Measurements from ENCODE around the gene FOXS1.
A peak's percentile ranks its signal among the peaks of the same experiment; 100 is the strongest.
"Not testable (repeated sequence)": the region's sequence is repeated elsewhere in the genome, so short reads cannot be mapped to it uniquely, and the experiment has no call there.

The FOXS1 gene

DNA sequence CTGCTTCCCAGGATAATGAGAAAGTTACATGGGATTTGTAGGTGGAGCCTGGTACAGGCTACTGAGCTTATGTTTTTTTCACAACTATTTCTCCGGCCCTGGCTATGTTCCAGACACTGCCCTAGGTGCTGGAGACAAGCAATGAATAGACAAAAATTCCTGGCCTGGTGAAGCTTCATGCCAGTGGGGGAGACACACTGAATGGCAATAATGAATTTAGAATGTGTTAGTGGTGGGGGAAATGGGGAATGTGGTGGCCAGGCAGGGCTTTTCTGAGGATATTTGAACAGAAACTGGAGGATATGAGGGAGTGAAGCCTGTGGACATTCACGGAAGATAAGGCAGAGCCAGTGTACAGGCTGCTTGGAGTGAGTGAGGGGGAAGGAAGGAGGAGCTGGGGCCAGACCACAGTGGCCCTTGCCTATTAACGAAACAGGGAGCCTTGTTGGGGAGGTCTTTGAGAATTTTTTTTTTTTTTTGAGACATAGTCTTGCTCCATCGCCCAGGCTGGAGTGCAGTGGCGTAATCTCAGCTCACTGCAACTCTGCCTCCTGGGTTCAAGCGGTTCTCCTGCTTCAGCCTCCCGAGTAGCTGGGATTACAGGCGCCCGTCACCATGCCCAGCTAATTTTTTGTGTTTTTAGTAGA, 6.6 kb downstream of the FOXS1 start:
- DNase-seq = no peak

DNA sequence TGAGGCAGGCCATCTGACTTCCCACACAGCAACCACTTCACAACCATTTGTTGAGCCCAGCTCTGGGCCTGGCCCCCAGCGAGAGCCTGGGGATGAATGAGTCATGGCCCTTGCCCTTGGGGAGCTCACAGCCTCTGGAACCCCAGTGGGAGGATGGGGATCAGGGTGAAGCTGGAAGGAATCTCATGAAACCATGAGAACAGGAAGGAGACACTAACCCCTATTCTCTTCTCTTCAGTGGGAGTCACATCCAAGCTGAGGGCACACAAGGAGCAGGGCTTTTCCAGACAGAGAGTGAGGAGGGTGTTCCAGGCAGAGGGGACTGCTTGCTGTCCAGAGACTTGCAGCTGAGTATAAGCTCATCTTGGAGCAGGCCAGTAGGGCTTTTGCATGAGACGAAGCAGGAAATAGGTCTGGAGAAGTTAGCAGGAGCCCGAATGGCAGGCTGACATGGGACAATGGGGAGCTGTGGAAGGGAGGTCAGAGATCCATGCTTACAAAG, 7.5 kb downstream of the FOXS1 start:
- no peak for DNase-seq

DNA sequence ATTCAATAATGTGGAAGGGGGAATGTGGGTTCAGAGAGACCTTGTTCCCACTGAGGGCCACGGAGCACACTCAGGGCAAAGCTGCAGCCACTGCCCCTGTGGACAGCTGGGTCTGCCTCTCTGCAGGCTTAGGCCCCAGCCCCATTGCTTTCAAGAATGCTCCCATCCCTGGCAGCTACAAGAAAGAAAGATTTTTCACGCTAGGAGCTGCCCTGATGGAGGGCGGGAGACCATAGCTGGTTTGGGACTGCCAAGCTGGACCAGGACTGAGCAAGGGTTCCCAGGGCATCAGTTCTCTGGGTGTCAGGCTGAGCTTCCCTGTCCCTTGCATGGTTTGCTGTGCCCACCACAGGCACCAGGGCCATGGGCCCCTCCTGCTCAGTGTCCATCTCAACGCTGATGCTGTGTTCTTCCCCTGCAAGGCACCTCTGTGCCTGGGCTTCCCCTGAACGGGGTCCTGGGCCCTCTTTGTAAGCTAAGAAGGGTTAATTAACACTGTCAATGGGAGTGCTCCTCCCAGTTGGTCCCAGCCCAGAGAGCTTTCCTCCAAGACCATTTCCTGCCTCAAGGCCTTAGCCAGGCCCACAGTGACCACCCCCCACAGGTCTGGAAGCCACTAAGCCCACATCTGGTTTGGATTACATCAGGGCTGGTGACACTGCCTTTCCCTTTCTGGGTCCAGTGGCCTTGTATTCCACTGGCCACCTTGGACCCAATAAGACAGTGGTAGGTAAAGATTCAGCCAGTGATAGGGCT, 8.4 kb downstream of the FOXS1 start:
- no peak for DNase-seq

DNA sequence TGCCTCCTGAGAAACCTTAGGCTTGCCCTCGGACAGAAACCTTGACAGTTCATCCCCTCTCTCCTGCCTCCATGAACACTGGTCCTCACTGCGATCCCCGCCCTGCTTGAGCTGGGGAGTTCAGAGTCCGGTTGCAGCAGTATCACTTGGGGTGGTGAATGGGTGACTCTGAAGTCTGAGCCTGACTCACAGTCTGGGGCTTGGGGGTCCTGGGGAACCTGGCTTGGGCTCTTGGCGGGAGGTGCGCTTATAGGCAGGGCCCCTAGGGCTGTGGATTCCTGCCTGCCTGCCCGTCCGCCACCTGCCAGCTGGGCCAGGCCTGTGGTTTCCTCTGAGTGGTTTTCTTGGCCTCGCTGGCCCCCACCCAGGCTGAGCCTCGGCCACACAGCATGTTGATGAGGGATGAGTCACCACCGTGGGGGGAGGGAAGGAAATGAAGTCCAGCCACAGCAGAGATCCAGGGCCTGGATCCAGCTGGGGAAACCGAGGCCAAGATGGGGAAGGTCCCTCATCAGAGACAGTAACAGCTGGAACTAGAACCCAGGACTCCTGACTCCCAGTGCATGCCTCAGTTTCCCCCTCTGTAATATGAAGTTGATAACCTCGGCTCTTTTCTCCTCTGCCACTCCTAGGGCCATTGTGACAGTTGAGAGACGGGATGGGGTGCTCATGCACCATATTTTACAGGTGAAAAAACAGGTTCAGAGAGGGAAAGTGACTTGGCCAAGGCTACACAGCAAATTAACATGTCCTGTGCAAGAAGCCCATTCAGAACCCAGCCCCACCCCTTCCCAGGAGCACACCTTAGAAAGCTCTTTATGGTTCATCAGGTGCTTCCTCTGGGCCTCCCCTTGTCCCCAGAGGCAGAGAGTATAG, 9.2 kb downstream of the FOXS1 start:
- DNase-seq = no peak

DNA sequence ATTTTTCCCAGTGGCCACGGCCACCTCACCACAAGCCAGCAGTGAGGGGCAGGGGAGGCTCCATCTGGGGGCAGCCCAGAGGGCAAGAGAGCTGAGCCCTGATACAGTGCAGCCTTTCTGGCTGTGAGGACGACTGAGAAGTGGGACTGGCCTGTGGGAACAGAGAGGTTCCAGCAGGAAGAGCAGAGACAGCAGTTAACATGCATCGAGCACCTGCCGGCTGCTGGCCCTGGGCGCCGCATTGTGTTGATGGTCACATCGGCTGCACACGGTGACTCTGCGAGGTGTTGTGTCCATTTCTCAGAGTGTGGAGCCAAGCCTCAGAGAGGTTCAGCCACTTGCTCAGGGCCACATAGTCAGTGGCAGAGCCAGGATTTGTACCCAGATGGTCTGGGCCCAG, 9.8 kb downstream of the FOXS1 start:
- DNase-seq = no peak

DNA sequence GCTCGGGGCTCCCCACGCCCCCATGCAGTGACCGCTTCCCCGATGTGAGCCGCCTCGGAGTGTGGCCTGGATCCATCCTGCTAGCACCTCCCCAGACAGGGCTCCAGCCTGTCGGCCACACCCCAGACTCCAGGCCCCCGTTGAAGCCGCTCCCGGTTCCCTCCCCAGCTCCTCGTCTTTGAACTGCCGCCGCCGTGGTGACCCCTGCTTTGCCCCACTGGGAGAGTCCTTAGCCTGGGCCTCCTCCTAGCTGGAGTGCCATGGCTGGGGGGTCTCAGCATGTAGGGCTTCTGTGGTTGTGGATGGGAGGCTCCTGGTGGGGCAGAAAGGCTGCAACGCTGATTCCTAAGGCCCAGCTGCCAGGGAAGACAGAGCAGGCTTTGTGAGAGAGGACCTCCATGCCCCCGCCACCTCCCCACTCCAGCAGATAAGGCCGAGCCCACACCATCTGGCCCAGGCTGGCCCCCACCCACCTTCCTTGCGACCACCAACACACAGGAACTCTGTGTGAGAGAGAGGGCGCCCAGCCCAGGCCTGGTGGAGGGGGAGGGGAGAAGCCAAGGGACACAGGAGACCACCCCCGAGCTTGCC, 11.4 kb downstream of the FOXS1 start:
- DNase-seq = no peak

DNA sequence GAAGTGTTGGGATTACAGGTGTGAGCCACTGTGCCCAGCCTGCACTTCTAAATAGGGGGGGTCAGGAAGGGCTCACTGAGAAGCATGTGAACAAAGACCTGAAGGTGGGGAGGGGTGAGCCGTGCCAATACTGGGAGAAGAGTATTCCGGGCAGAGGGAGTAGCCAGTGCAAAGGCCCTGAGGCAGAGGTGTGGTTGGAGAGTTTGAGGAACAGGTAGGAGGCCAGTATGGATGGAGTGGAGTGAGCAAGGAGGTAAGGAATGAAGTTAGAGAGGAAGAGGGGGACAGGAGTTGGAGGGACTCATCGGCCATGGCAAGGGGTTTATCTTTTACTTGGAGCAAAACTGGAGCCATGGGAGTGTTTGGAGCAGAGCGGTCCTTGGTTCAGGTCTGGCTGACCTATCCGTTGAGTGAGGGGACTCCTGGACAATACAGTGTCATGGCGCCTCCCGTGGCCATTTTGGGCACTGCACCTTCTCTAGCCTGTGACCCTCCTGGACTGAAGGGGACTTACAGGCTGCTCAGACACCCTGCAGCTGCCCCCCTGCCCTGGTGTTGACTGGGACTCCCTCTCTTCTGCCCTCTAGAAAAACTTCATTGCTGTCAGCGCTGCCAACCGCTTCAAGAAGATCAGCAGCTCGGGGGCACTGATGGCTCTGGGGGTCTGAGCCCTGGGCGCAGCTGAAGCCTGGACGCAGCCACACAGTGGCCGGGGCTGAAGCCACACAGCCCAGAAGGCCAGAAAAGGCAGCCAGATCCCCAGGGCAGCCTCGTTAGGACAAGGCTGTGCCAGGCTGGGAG, 12.1 kb downstream of the FOXS1 start:
- peak; percentile 41 for DNase-seq

DNA sequence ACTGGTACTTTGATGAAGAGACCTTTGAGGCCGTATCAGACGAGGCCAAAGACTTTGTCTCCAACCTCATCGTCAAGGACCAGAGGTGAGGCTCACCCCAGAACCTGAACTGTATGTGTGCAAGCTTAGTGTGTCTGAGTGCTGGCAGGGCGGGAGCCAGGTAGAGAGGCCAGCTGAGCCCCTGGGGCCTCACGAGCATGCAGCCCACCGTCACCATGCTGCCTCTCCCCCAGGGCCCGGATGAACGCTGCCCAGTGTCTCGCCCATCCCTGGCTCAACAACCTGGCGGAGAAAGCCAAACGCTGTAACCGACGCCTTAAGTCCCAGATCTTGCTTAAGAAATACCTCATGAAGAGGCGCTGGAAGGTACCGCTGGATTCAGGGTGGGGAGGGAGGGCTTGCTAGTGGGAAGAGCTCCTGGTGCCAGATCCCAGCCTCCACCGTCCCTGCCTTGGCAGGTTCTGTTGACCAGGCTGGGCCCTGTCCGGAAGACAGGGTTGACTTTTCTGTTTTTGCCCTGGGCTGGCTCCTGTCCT, 13.6 kb downstream of the FOXS1 start:
- DNase-seq = no peak

DNA sequence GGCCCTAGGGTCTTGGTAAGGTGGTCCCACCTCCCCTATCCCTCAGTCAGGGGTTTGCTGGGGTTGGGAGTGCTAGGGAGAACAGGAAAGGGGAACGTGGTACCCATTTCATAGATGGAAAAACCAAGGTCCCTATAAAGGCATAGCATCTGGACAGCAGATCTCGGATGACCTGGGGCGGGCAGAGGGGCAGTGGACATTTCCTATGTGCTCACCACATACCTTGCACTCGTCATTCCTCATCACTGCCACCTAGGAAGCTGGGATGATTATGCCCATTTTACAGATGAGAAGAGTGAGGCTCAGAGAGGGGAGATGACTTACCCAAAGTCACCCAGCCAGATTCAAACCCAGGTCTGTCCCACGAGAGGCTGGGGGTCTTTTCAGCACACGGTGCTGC, 14.2 kb downstream of the FOXS1 start:
- DNase-seq = no peak

DNA sequence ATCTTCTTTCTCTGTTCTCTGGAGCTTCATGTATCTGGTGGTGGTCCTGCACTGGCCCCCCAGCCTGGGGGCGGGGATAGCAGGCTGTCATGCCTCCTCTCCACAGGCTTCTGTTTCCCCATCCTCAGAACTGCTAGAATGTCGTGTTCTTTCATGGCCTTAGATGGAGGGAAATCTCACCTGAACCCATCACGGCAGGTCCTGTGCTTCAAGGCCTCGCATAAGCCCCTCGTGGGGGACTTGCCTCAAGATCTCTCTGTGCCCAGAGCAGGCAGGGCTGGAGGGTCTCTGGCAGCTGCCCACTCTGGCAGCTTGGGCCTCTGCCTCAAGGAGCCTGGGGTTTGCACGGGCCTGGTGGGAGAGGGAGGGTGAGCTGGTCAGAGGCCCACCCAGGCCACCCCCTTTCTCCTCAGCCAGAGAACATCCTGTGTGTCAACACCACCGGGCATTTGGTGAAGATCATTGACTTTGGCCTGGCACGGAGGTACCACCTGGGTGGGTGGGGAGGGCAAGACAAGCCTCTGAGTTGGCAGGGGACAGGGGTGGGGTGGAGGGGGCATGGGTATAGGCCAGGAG, 14.9 kb downstream of the FOXS1 start:
- DNase-seq = no peak

DNA sequence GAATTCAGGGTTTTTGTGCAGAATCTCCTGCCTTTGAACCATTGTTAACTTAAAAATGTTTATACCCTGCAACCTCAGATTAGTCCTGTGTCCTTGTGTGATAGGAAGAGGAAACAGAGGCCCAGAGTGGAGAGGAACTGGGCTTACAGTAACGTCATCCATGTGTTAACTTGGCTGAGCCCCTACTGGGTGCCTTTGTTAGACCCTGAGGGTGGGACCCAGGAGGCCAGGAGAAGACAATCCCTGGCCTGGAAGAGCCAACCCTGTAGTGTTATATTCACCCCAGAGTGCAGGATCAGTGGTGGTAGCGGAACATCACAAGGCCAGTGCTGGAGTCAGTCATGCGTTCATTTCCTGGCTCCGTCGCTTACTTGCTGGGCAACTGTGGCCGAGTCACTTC, 15.7 kb downstream of the FOXS1 start:
- DNase-seq = no peak

DNA sequence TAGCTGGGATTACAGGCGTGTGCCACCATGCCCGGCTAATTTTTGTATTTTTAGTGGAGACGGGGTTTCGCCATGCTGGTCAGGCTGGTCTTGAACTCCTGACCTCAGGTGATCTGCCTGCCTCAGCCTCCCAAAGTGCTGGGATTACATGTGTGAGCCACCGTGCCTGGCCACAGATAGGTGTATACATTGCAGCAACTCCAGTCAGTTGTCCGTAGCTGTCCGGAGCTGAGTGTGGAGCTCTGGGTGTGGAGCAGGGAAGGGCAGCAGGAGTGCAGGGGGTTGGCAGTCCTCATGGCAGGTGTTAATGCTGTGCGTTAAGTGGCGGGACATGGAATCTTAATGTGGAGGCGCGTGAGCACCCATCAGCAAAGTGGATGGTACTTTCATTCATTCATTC, 17.4 kb downstream of the FOXS1 start:
- not testable (repeated sequence) for DNase-seq

DNA sequence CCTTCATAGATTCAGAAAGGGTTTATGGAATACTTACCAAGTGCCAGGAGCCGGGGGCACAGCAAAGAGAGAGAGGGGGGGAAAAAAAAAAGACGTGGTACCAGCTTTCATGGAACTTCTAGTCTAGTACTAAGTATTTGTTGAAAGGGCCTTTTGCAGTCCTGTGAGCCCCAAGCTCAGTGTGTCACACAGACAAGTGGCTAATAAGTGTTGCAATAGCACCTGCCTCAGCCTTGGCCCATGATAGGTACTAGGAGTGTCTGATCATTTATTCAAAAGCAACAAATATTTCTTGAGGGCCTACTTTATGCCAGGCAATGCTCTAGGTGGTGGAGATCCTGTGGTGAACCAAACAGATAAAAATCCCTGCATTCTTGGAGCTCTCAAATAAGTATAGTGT, 18.3 kb downstream of the FOXS1 start:
- no peak for DNase-seq

DNA sequence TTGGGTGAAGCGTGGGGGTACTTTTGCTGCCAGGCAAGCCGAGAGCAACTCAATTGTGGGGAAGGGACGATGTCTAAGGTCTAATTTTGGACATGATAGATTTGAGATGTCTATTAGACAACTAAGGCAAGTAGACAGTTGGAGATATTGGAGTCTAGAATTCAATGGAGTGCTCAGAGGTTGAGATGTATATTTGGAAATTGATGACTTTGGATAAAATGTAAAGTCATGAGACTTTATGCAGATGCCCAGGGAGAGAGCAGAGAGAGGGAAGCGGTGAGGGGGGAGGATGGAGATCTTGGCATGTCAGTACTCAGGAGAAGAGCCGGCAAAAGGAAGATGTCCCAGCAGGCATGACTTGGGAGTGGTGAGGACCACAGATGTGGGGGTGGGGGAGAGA, 19.3 kb downstream of the FOXS1 start:
- DNase-seq = no peak

DNA sequence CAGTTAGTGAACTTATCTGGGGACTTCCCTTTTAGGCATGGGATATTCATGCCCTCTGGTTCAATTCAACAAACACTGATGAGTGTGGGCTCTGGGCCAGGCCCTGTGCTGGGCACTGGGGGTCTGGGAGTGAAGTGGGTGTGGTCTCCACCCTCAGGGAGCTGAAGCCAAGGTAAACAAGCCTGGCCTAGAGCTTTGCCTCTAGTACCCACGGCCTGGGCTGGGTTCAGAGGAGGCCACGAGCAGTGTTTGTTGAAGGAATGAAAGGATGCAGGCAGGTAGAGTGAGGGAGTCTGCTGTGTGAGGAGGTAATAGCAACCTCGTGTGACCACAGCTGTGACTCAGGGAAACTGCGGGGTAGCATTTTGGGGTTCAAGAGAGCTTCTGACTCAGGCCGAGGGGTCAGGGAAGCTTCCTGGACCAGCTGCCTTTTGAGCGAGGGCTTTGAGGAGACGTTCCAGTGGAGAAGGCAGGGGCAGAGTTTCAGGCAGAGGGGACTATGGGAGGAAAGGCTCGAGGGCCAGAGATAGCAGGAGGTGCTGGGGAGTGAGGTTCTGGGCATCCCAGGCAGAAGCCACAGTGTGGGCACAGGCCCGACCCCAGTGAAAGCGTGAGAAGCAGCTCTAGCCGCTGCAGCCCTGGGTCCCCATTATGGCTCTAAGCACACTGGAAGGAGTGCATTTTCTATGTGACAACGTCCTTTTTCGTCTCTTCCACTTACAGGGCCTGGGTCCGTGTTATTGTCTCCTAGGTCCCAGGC, 20.7 kb downstream of the FOXS1 start:
- DNase-seq = no peak

DNA sequence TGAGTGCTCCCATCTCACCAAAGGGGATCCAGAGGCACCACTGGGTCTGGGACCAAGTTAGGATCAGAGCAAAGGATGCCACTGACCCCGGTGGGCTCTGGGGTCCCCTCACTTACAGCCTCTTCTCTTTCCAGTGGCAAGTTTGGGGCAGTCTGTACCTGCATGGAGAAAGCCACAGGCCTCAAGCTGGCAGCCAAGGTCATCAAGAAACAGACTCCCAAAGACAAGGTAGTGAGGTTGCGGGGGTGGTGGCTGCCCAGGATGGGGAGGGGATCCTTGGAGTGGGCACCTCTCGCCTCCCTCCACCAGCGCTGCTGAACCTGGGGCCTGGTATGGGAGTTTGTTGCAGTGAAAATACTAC, 21.3 kb downstream of the FOXS1 start:
- DNase-seq = no peak

DNA sequence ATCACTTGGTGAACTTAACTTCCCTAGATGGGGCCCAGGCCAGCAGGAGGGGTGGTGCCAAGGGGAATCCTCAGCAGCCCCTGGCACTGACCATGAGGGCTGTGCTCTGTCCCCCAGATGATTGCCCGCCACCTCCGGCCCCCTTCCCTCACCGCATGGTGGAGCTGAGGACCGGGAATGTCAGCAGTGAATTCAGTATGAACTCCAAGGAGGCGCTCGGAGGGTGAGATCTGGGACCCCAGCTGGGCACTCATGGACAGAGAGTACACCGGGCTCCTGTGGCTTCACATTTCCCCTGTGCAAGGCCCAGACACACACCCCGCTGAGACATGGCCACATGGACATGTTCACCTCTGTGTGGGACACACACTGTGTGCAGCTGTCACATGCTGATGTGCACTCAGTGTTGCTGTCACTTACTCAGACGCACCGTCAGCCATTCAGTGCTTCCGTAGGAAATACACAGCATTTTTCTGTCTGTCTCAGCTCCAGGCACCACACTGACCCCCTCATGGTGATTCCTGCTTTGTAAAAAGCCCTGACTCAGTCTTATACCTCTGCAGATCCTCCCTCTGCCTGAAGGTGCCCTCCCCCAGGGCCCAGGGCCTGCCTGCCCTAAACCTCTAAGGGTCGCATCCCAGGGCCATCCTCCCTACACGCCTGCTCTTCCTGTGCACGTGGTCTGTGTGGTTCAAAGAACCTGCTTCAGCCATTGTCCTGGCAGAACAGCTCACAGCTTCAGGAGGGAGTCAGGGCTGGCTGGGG, 21.9 kb downstream of the FOXS1 start:
- no peak for DNase-seq

DNA sequence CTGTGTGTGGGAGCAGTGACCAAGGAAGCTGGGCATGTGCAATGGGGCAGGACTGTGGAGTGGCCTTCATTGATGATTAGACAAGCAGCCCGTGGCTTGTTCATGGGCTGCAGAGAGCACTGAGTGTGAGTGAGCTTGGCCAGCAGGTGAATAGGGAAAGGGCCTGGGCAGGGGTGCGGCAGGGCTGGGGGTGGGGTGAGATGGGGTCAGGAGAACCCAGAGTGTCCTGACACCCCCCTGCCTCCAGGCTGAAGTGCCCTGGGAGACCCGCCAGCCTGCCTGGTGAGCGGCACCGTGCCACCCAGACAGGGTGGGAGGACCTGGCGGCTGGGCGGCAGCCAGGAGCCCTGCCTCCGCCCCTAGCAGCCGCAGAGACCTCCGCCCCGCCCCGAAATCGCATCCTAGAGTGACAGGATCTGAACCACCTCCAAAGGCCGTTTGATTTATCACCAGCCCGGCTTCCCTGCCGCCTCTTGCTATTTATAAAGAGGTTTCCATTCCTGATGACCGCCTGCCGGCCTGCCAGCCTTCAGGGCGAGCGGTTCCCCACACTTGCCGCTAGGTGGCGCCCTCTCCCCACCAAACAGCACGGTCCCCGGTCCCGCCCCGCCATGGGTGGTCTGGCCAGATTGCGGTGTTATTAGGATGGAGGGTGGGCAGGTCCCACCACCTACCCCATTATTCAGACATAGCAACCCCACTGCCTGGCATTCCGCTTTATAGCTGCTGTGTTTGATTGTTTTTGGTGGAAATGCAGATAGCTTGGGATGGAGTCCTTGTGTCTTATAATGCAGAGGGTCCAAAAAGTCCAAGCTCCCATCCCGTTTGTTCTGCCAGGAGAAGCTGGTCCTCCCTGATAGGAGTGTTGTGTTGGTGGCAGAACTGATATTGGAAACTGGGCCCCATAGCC, 22.7 kb downstream of the FOXS1 start:
- DNase-seq = peak; percentile 74

DNA sequence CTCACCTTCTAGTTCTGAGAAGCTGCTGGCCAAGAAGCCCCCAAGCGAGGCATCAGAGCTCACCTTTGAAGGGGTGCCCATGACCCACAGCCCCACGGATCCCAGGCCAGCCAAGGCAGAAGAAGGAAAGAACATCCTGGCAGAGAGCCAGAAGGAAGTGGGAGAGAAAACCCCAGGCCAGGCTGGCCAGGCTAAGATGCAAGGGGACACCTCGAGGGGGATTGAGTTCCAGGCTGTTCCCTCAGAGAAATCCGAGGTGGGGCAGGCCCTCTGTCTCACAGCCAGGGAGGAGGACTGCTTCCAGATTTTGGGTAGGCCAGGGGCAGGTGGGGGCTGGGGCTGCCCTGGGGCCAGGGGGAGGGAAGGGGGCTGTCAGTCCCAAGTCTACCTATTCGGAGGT, 24.0 kb downstream of the FOXS1 start:
- DNase-seq = no peak

Data from effector CD8-positive, alpha-beta T cell (primary cell).